Liver (tissue), 3 donors: ENCODE data around the gene KIFC3.

Source experiments
- CTCF ChIP-seq: fragments of 150-350 bp; IDR thresholded peaks from 2 replicates; pipeline ENCODE4 v1.5.1; 2017; ENCODE audit warnings: improper control_type of control experiment, low read depth, low read length; ENCODE audit not compliant: missing input control
- MAX ChIP-seq: IDR thresholded peaks from 2 replicates; pipeline ENCODE4 v1.6.1; 2016; ENCODE audit warnings: antibody characterized with exemption
- RAD21 ChIP-seq, 2 donors: IDR thresholded peaks; 2 replicates each; pipeline ENCODE4 v1.6.1; 2016; ENCODE audit warnings: antibody characterized with exemption in 2 of 2, mild to moderate bottlenecking in 2 of 2
- REST ChIP-seq: IDR thresholded peaks from 2 replicates; pipeline ENCODE4 v1.6.1; 2016; ENCODE audit warnings: antibody characterized with exemption, mild to moderate bottlenecking
- RXRA ChIP-seq, 2 donors: IDR thresholded peaks; 2 replicates each; pipeline ENCODE4 v1.6.1; 2017 to 2018; ENCODE audit warnings: antibody characterized with exemption in 2 of 2, mild to moderate bottlenecking in 1 of 2
- SP1 ChIP-seq: IDR thresholded peaks from 2 replicates; pipeline ENCODE4 v1.6.1; 2018; ENCODE audit warnings: antibody characterized with exemption, mild to moderate bottlenecking
- TAF1 ChIP-seq: conservative IDR thresholded peaks from 2 replicates; pipeline ENCODE4 v1.6.1; 2016; ENCODE audit warnings: antibody characterized with exemption, mild to moderate bottlenecking
- YY1 ChIP-seq: IDR thresholded peaks from 2 replicates; pipeline ENCODE4 v1.6.1; 2016; ENCODE audit warnings: antibody characterized with exemption, mild to moderate bottlenecking
- ZBTB33 ChIP-seq: IDR thresholded peaks from 2 replicates; pipeline ENCODE4 v1.6.1; 2016; ENCODE audit warnings: antibody characterized with exemption
- donor health status: healthy.
- donor health status: healthy.

GRCh38 chr16:57808589-57809228 is 6.4 kb upstream of the KIFC3 start:
- TF ChIP-seq REST (no peak), TAF1 (no peak), RAD21 (IDR thresholded peaks at IDR 0.05) (no peak), YY1 (no peak), CTCF (no peak), RXRA (IDR thresholded peaks at IDR 0.05) (no peak), MAX (no peak), SP1 (no peak), ZBTB33 (no peak)
